ENCODE results near the gene CAMTA1.

CAMTA1 gene

GRCh38 chr1:6857831-6858230 lies 72.6 kb downstream of the CAMTA1 start:
- no peak for ATAC-seq

DNA sequence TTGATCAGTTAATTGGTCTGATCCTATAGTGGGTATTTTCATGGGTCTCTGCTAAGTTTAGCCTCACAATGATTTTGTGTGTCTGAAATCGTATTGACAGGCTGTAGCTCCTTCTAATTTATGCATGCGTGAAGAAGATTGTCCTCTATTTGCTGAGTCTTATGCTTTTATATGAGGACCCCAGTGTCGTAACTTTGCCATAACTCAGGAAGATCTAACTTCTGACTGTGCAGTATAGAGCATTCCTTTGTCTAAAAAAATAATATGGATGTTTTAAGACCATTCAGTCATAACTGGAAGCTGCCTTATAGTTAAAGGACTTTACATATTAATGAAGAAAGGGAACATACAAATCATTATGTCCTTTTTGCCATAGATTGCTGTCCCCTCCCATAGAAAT lies 73.3 kb downstream of the CAMTA1 start:
- no peak for ATAC-seq

DNA sequence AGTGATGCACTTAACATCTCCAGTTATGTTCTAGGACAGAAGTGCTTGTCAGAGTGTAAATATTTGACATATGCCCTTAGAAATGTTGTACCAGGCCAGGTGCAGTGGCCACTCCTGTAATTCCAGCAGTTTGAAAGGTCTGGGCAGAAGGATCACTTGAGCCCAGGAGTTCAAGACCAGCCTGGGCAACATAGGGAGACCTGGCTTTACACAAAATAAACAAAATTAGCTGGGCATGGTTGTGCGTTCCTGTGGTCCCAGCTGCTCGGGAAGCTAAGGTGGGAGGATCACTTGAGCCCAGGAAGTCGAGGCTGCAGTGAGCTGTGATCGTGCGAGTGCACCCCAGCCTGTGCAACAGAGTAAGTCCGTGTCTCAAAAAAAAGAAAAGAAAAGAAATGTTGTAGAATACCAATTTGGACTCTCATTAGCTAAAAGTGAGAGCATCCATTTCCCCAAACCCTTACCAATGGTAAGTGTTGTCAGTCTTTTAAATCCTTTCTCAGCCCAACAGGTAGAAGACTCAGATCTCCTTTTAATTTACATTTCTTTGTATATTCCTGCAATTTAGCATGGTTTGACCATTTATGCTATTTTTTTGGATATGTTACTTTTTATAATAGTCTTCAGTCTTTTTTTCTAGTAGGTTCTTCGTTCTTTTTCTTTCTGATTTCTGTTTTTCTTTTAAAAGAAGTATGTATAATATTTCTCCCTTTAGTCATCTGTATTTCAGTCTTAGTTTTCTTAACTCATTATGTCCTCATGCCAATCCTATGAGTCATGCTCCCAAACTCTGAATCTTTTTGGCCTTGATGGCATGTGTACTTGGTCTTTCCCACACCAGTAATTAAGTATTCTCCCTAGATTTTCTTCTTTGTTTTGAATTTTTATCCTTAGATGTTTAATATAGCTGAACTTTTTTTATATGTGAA lies 74.4 kb downstream of the CAMTA1 start:
- ATAC-seq, result no peak

GRCh38 chr1:6860401-6860800 lies 75.1 kb downstream of the CAMTA1 start:
- no peak for ATAC-seq

- no peak for ATAC-seq
Observed at GRCh38 chr1:6861075-6861724, 75.9 kb downstream of the CAMTA1 start.

DNA sequence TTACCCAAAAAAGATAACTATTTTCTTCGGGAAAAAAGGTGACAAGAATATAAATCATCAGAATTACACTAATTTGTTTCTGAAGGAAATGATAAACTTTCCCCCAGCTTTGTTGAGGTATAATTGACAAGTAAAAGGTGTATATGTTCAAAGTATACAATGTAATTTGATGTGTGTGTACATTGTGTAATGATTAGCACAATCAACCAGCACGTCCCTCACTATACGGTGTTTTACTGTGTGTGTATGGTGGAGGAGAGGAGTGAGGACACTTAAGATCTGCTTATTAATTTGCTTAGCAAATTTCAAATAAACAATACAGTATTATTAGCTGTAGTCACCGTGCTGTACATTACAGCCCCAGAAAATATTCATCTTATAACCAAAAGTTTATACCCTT lies 77.7 kb downstream of the CAMTA1 start:
- ATAC-seq, result no peak

GRCh38 chr1:6864166-6864565 lies 78.9 kb downstream of the CAMTA1 start:
- ATAC-seq, result no peak

GRCh38 chr1:6866825-6867224 lies 81.6 kb downstream of the CAMTA1 start:
- no peak for ATAC-seq

DNA sequence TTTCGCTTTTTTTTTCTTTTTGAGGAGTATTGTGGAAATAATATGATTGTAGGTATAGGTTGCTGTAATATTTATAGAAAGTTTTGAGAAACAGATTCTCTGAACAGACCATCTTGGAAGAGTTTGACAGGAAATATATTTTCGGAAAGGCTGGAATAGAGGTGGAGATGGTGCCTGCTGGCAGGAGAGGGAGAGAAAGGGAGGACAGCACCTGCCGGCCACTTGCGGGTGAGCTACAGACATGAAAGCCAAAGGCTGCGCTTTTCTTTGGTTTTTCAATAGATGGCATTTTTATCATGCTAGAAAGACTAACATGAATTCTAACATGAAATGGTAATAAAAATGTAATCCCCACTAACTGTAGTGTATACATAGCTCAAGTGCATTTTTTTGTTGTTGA lies 82.1 kb downstream of the CAMTA1 start:
- no peak for ATAC-seq

DNA sequence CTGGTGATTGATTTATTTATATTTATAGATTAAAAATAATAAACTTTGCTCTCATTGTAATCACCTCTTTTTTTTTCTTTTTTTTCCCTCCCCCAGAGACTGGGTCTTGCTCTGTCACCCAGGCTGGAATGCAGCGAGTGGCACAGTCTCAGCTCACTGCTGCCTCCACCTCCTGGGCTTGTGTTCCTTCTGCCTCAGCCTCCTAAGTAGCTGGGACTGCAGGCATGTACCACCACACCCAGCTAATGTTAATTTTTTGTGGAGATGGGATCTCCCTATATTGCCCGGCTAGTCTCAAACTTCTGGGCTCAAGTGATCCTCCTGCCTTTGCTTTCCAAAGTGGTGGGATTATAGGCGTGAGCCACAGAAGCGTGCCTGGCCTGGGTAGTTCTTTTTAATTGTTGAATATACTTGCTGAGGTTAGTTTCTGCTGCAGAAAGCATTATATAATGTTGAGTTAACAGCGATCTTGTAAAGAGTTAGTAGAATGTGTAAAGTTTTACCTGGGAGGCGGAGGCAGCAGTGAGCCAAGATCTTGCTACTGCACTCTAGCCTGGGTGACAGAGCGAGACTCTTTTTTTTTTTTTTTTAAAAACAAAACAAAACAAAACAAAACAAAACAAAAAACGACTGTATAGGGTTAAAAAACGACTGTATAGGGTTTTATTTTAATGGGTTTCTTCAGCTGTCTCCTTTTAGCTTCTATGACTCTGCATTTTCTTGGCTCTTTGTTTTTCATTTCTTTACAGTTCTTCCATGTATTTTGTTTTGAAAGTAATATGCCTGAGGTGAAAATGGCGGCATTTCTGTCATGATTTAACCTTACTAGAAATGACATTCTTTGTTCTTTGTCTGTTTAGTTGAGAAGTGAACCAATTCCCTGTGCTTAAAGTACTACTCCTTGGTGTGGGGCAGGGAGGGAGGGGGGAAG lies 82.7 kb downstream of the CAMTA1 start:
- no peak for ATAC-seq

DNA sequence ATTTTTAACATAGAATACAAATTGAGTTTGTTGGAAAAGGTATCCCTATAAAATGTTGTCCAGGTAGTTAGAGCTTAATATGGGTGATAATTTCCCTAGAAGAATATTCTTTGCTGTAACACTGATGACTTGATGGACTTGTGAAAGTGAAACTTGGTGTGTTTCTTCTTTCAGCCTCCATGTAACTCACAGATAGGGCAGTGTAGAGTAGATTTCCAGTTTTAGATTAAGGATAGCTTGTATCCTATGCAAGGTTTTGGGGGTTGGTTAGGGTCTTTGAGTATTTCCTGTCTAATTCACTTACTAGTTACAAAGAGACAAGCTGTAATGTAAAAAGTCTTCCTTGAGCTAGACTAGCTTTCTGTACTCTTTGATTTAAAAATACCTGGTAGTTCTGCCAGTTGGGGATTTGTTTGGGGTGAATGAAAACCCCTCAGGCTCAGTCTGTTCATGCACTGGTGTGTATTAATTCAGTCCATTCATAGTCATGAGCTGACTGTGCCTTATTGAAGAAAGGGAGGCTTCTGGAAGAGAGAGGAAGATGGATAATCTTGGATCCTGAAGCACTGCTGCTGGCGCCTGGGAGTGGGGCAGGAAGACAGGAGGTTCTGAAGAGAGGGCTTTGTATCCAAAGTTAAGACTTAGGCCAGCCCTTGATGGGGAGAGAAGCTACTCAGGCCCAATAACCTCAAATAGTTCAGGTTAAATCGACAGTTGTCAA lies 83.6 kb downstream of the CAMTA1 start:
- ATAC-seq, result no peak

DNA sequence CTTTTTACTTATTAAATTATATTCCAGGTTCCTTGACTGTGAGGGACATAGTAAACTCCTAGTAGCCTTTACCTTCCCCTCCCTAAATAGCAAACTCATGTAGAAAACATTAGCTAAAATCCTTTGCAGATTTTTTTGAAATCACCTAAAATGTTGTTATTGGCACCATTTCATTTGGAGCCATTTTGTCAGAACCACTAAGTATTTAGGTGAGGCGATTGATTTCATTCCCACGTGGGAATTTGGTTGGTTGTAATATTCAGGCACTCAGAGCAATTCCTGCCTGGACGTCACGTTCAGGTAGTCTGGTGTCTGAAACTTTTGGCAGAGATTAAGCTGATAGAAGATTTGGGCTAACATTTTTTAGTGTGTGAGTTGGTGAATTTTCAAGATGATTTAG lies 84.3 kb downstream of the CAMTA1 start:
- ATAC-seq, result no peak

GRCh38 chr1:6870086-6870485 lies 84.8 kb downstream of the CAMTA1 start:
- ATAC-seq, result no peak

DNA sequence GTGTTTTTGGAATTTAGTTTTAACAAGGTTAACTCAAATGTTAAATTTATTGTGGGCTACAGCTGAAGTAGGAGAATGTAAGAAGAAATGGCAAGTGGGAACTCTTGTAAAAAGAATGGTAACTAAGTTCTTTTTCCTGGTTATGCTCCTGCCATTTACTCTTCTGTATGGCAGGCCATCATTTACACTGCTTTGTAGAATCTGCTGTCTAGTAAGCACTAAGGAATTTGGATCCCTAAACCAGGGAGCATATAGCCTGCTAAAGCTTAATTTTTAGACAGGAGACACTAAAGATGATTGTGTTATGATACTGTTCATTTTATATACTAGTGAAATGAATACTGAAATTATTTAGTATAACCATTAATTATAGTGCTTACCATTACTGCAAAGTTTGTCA lies 85.3 kb downstream of the CAMTA1 start:
- ATAC-seq, result no peak

DNA sequence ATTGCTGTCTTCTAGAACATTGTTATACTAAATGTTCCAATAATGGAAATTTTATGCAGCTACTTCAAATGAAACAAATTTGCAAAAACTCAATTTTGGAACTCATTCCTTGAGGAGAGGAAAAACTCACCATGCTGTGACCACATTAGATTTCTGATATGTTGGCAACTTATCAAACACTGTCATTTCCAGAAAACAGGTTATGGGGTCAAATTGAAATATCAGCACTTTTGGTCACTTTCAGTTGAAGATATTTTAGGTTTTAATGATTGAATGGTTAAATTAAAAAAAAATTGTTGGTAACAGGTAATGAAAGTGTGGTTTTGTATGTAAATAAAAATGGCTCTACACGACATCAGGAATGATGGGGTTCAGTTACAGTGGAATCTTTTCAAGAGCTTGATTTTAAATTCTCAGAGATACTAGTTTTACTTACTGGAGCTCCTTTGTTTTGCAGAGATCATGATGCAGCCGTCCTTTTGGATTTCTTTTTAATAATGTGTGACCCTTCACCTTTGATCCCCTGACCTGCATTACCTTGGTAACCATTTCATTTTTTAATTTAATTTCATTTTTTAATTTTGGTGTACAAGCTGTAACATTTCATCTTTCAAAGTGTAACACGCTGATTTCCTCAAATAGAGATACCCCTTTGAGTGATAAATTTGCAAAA lies 86.2 kb downstream of the CAMTA1 start:
- no peak for ATAC-seq

GRCh38 chr1:6872573-6873261 lies 87.5 kb downstream of the CAMTA1 start:
- no peak for ATAC-seq

DNA sequence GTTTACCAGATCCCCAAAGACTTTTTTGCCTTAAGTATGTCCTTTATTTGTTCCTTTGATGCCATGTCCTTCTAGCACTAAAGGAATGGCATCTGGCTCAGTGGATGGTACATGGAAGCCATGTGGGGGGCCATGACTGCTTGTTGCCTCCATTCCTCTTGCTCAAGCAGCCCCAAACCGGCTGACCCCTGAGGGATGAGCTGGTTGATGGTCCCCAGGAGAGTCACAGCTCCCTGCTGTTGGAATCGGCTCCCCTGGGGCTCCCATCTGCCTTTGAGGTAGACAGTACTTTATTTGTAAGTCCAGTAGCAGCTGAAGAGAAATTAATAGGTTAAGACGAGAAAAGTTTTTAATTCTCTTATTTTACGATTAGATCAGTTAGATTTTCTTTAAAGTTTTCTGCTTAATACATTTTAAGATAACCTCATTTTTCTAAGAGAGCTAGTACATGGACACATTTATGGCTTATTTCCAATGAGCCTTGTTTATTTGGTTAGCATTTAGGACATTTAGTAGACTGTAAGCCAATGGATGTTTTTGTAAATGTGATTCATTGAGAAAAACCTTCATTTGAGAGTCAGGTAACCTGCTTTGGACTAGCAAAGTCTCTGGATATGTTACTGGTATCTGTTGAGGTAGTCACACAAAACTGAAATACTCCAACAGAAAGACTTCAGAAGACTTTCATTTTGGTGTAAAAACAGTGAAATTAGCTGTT lies 88.2 kb downstream of the CAMTA1 start:
- ATAC-seq, result no peak

- ATAC-seq, result no peak
Observed at GRCh38 chr1:6874298-6874697, 89.0 kb downstream of the CAMTA1 start.

DNA sequence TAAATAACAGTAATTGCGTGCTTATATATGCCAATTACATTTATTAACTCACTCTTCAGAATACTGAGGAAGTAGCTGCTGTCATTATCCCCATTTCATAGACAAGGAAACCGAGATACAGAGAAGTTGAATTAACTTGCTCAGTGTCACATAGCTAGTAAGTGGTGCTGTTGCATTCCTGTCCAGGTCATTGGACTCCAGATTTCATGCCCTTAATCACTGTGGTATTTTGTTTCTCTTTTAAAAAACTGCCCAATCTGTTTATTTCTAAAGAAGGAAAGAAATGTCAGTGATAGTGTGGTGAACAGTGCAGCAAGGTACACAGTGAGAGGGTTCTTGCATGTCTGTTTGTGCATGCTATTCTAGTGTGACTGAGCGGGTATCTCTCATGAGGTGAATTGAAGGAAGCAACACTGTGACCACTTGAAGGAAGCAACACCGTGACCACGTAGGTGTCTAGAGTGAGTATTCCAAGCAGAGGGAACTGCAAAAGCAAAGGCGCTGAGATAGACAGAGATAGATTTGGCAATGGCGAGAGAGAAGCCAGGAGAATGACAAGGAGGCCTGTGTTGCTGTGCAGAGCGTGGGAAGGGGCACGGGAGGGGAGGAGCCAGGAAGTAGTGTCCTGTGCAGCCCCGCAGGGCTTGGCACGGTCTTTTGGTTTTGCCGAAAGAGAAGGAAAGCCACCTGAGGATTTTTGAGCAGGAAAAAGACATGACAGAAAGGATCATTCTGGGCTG lies 95.9 kb downstream of the CAMTA1 start:
- no peak for ATAC-seq

- ATAC-seq, result no peak
Observed at GRCh38 chr1:6882414-6882813, 97.2 kb downstream of the CAMTA1 start.

Data from activated CD4-positive, CD25-positive, alpha-beta regulatory T cell treated with anti-CD3 and anti-CD28 coated beads, Interleukin-2, amount 50 U/mL, for 24 hours (primary cell).